Measurements from ENCODE around the gene TMEM163. TPM values are rescaled to one million over a fixed set of nuclear protein-coding genes. Genes with fewer than 3 reads are reported as not detected.

TMEM163 gene
- total and polyA plus RNA-seq, 8 donors: 14.8 to 30.5 (median 20.5) TPM

DNA sequence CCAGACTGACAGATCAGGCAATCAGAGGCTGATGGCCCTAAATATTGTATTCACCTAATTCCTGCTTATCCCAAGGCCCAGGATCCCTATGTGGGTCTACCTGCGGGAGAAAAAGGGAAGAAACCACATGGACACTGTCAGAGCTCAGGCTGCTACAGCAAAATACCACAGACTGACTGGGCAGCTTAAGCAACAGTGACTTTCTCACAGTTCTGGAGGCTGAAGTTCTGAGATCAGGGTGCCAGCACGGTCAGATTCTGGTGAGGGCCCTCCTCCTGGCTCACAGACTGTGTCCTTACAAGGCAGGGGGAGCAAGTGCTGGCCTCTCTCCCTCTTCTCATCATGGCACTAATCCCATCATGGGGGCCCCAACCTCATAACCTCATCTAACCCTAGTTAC lies 181.7 kb downstream of the TMEM163 start:
- WGBS, 2 donors: 71 to 82% methylated on average over 2 of the region's 2 CpGs
- ATAC-seq (no peak), DNase-seq (no peak), FAIRE-seq (no peak)
- Histone ChIP-seq H3K4me3 (no peak overlapping the region), H3K9me3 (no peaks in the 10 kb centered on the region), H3K27me3 (no peaks in the 10 kb centered on the region), H3K36me3 (no peaks in the 10 kb centered on the region), H3K27ac (no peak overlapping the region), H3K4me1 (no peaks in the 10 kb centered on the region)
- TF ChIP-seq, protein P1, sequence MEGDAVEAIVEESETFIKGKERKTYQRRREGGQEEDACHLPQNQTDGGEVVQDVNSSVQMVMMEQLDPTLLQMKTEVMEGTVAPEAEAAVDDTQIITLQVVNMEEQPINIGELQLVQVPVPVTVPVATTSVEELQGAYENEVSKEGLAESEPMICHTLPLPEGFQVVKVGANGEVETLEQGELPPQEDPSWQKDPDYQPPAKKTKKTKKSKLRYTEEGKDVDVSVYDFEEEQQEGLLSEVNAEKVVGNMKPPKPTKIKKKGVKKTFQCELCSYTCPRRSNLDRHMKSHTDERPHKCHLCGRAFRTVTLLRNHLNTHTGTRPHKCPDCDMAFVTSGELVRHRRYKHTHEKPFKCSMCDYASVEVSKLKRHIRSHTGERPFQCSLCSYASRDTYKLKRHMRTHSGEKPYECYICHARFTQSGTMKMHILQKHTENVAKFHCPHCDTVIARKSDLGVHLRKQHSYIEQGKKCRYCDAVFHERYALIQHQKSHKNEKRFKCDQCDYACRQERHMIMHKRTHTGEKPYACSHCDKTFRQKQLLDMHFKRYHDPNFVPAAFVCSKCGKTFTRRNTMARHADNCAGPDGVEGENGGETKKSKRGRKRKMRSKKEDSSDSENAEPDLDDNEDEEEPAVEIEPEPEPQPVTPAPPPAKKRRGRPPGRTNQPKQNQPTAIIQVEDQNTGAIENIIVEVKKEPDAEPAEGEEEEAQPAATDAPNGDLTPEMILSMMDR (IDR thresholded peaks at IDR 0.05): no peak
- intact Hi-C loops (cut with DNase I): no loop called here

DNA sequence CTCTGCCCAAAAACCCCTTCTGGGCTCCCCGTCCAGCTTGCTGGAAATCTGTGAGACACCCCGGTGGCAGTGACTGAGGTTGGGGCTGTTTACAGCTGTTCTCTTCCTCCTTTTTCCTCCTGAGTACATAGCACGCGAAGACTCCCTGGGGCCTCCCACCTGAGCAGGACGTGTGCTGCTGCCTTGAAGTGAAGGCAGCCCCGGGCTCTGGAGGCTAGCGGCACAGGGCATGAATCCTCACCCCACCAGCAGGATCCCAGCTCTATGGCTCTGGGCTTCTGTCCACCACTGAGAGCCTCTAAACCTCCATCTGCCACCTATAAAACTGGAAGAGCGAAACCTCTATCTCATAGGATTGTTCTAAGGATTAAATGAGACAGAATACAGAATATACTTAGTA lies 182.5 kb downstream of the TMEM163 start:
- intact Hi-C loops (cut with DNase I): no loop called here
- Histone ChIP-seq H3K27me3 (no peaks in the 10 kb centered on the region), H3K4me3 (no peak overlapping the region), H3K9me3 (no peaks in the 10 kb centered on the region), H3K27ac (no peak overlapping the region), H3K36me3 (no peaks in the 10 kb centered on the region), H3K4me1 (no peaks in the 10 kb centered on the region)
- ATAC-seq (no peak), FAIRE-seq (no peak), DNase-seq (no peak)
- WGBS, 2 donors: 91 to 94% methylated on average over 8 of the region's 8 CpGs
- TF ChIP-seq, protein P1 (IDR thresholded peaks at IDR 0.05): no peak

DNA sequence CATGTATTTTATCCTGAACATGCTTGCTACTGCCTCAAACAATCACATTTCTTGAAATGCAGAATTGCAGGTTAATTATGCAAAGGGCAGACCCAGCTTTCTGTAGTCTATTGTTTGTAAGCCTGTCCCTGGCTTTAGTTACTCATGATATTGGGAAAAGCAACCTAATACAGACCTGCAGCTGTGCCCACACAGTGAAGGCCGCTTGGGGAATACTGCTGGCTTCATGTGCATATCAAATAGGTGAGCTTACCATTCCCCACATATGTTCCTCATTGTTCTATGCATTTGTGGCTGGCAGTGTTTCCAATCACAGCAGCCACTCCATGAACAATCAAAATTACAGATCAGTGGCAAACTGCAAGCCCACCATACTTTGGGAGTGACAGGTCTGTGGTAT lies 186.3 kb downstream of the TMEM163 start:
- no peak for ATAC-seq
- no peak for DNase-seq
- TF ChIP-seq, protein P1 (IDR thresholded peaks at IDR 0.05): no peak
- FAIRE-seq: no peak
- H3K4me1 ChIP-seq: no peaks in the 10 kb centered on the region
- intact Hi-C loops (cut with DNase I): no loop called here
- H3K4me3 ChIP-seq: no peak overlapping the region
- no peak overlapping the region for H3K27ac ChIP-seq
- WGBS, 2 donors: 93% methylated on average over 1 of the region's 1 CpG
- H3K9me3 ChIP-seq: no peaks in the 10 kb centered on the region
- H3K27me3 ChIP-seq: no peaks in the 10 kb centered on the region
- H3K36me3 ChIP-seq: no peaks in the 10 kb centered on the region

DNA sequence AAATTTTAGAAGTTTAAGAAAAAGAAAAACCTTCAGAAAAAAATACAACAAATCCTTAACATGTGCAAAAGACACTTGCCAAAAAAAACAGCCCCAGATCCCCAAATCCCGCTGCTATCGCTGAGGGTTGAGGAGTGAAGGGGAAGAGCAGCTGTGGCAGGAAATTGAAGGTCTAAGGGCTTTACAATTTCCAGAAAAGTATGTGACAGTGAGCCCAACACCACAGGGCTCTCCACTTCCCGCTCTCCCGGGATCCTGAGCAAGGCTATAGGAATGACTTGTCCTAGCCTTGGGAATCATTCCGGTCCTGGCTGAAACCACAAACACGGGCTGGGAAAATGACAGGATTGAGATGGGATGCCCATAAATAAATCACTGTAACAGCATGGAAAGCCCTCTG lies 191.4 kb downstream of the TMEM163 start:
- FAIRE-seq (no peak), ATAC-seq (no peak), DNase-seq (no peak)
- TF ChIP-seq, protein P1 (IDR thresholded peaks at IDR 0.05): no peak
- no peaks in the 10 kb centered on the region for H3K9me3 ChIP-seq
- intact Hi-C loops (cut with DNase I): no loop called here
- H3K27me3 ChIP-seq: no peaks in the 10 kb centered on the region
- WGBS, 2 donors: 77 to 83% methylated on average over 6 of the region's 6 CpGs
- H3K4me3 ChIP-seq: no peak overlapping the region
- H3K36me3 ChIP-seq: no peaks in the 10 kb centered on the region
- H3K27ac ChIP-seq: no peak overlapping the region
- H3K4me1 ChIP-seq: no peaks in the 10 kb centered on the region

DNA sequence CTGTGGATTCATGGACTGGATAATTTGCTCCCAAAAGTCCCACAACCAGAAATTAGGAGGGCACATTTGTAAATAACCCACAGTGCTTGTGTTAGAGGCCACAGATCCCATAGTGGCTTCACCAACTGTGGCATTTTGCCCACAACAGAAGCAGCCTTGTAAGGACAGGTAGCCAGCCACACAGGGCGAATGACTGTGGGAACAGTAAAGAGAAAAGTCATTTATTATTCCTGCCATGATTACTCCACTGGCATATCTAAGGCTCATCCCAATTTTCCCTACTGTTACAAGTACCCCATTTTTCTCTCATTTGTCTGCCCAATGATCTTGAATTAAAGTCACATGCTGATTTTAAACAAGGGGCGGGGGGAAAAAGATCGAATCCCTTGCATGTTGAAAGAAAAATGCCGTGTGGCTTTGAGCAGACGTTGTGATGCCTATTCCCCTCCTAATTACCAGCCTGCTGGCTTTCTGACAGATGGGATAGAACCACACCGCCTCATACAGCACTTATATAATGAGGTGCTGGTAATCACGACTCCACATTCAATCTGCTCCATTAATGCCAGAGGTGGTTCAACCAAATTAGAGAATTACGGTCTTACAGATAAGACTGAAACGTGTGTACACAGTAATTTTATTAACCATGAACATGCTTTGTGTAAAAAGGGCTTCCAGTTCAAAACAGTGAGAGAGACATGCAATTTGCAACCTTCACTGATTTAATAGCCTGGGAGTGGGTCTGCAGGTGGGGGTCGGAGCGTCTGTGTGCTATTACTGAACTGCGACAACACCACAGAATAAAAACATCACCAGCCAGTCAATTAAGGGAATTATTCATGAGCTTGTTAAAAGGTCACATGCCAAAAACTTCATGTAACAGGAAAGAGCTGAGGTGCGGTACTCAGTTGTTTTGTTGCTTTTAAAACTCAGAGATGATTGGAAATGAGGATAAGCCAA lies 196.0 kb downstream of the TMEM163 start:
- FAIRE-seq (no peak), DNase-seq (no peak), ATAC-seq (peak in 3 of 4 donors; percentile 30 to 53 (median 35))
- 66 to 73% methylated on average over 13 of the region's 13 CpGs for WGBS, 2 donors
- H3K27ac ChIP-seq: no peak overlapping the region
- intact Hi-C loops (cut with DNase I): no loop called here
- H3K36me3 ChIP-seq: no peaks in the 10 kb centered on the region
- H3K27me3 ChIP-seq: no peaks in the 10 kb centered on the region
- H3K4me1 ChIP-seq: no peaks in the 10 kb centered on the region
- TF ChIP-seq, protein P1 (IDR thresholded peaks at IDR 0.05): no peak
- H3K9me3 ChIP-seq: no peaks in the 10 kb centered on the region
- no peak overlapping the region for H3K4me3 ChIP-seq
